OCI-LY7 (cell line): ENCODE results near the gene NAA38. TPM values are rescaled to one million over a fixed set of nuclear protein-coding genes. Genes with fewer than 3 reads are reported as not detected.

Source experiments
- BruUV-seq: library from RNA; stranded (reverse); fragments of 400-500 nt; replicated peaks from 2 replicates; lab custom pipeline; 2021; lab: Mats Ljungman, UMichigan
- CTCF ChIA-PET: fragments of 300-600 bp; sonication (Branson Sonifier 250); formaldehyde crosslinking; loops from one replicate; lab custom pipeline; 2022; ENCODE audit warnings: antibody characterized with exemption; ENCODE audit not compliant: unreplicated experiment; lab: Charles Lee
- POLR2A ChIA-PET: fragments of 300-600 bp; sonication (Branson Sonifier 250); formaldehyde crosslinking; loops from one replicate; lab custom pipeline; 2022; ENCODE audit warnings: antibody characterized with exemption; lab: Charles Lee
- DNase-seq: peaks from one replicate; pipeline ENCODE4 v3.0.0-alpha.2; 2015; ENCODE audit warnings: low spot score
- H2AFZ ChIP-seq: fragments of 200-600 bp; sonication (generic), shearing (Covaris generic); 2 replicates; pipeline ENCODE4 v1.6.1; 2014; ENCODE audit warnings: mild to moderate bottlenecking, antibody characterized with exemption, low read length, moderate library complexity
- H3K27ac ChIP-seq: fragments of 200-600 bp; sonication (generic); 2 replicates; pipeline ENCODE4 v1.5.1; 2014; ENCODE audit warnings: mixed run types, low read depth, mild to moderate bottlenecking, moderate library complexity, low read length, inconsistent platforms; ENCODE audit not compliant: poor library complexity, severe bottlenecking
- H3K36me3 ChIP-seq: fragments of 200-600 bp; sonication (generic); 2 replicates; pipeline ENCODE4 v1.6.1; 2014; ENCODE audit warnings: mild to moderate bottlenecking, antibody characterized with exemption, low read length, moderate library complexity, mixed read lengths; ENCODE audit not compliant: insufficient read depth
- H3K4me1 ChIP-seq: fragments of 200-600 bp; sonication (generic); 2 replicates; pipeline ENCODE4 v1.5.1; 2014; ENCODE audit warnings: mild to moderate bottlenecking, low read length; ENCODE audit not compliant: insufficient read depth, poor library complexity, severe bottlenecking
- H3K4me2 ChIP-seq: fragments of 200-600 bp; sonication (generic); 2 replicates; pipeline ENCODE4 v1.6.1; 2014; ENCODE audit warnings: mild to moderate bottlenecking, low read length
- H3K4me3 ChIP-seq: fragments of 200-600 bp; sonication (generic); 2 replicates; pipeline ENCODE4 v1.5.1; 2014; ENCODE audit warnings: mild to moderate bottlenecking, low read depth, low read length; ENCODE audit not compliant: poor library complexity, severe bottlenecking
- H3K79me2 ChIP-seq: fragments of 200-600 bp; sonication (generic); 2 replicates; pipeline ENCODE4 v1.6.1; 2016; ENCODE audit warnings: low read depth, mild to moderate bottlenecking, low read length, moderate library complexity, mixed read lengths; ENCODE audit not compliant: insufficient read depth
- H3K9me2 ChIP-seq: fragments of 200-600 bp; sonication (generic); 2 replicates; pipeline ENCODE4 v1.6.1; 2016; ENCODE audit warnings: mild to moderate bottlenecking, low read length, mixed read lengths; ENCODE audit not compliant: insufficient read depth
- H3K9me3 ChIP-seq: fragments of 200-600 bp; sonication (generic); 2 replicates; pipeline ENCODE4 v1.6.1; 2014; ENCODE audit warnings: mild to moderate bottlenecking, mixed run types, low read length, mixed read lengths
- H4K20me1 ChIP-seq: fragments of 200-600 bp; sonication (generic); 2 replicates; pipeline ENCODE4 v1.6.1; 2014; ENCODE audit warnings: mild to moderate bottlenecking, antibody characterized with exemption, low read length, moderate library complexity, mixed read lengths; ENCODE audit not compliant: insufficient read depth
- EZH2phosphoT487 ChIP-seq: fragments of 200-600 bp; sonication (generic); IDR thresholded peaks from 2 replicates; pipeline ENCODE4 v1.6.1; 2018; ENCODE audit warnings: low read depth, borderline replicate concordance, mild to moderate bottlenecking, mixed run types, antibody characterized with exemption, low read length, moderate library complexity, mixed read lengths
- intact Hi-C: fragments of 100-400 bp; cut with micrococcal nuclease; formaldehyde crosslinking; loops from one replicate; pipeline ENCODE4 v1.10.0; 2022; ENCODE audit not compliant: unreplicated experiment
- total RNA-seq, 2 experiments: library from RNA; depleted of rRNA in 1 of 2; stranded (reverse); fragments of >200 nt in 1 of 2; shearing (Covaris generic) in 1 of 2; gene quantifications; 2 replicates each; pipeline ENCODE4 v1.2.3, GENCODE V29; 2014 to 2022
- TF ChIP-seq, protein P1 (sequence below): fragments of 200-600 bp; sonication (generic); conservative IDR thresholded peaks from 2 replicates; pipeline ENCODE4 v1.5.1; 2014; ENCODE audit warnings: mild to moderate bottlenecking, antibody characterized with exemption, low read length, moderate library complexity, mixed read lengths

Gene NAA38
- total RNA-seq, 2 experiments from 2014 or later: 149 to 168 TPM

DNA sequence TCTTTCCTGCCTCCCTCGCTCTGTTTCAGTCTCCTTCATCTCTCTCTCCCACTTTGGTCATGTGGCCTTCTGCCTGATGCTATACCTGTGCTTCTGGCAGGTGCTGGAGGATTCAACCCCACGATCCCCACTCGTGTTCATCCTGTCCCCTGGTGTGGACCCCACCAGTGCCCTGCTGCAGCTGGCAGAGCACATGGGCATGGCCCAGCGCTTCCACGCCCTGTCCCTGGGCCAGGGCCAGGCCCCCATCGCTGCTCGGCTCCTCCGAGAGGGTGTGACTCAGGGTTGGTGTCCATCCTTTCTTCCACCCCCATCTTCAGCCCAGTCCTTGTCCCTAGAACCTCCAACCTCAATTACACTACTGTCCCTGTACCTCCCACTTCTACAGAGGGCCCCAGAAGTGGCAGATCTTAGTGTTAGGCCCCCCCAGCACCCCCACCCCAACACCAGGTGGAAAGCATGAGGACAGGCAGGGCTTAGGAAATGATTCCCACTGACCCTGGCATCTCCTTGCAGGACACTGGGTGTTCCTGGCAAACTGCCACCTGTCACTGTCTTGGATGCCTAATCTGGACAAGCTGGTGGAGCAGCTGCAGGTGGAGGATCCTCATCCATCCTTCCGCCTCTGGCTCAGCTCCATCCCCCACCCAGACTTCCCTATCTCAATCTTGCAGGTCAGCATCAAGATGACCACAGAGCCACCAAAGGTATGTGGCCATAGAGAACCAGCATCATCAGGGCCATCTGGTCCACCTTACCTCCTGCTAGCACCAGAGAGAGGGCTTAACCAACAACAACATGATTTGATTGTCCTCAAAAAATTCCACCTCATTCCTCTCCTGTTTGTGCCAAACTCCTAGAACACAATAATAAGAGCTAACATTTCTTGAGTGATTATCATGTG lies 33.1 kb downstream of the NAA38 start:
- TF ChIP-seq EZH2phosphoT487: no peak
- TF ChIP-seq, protein P1, sequence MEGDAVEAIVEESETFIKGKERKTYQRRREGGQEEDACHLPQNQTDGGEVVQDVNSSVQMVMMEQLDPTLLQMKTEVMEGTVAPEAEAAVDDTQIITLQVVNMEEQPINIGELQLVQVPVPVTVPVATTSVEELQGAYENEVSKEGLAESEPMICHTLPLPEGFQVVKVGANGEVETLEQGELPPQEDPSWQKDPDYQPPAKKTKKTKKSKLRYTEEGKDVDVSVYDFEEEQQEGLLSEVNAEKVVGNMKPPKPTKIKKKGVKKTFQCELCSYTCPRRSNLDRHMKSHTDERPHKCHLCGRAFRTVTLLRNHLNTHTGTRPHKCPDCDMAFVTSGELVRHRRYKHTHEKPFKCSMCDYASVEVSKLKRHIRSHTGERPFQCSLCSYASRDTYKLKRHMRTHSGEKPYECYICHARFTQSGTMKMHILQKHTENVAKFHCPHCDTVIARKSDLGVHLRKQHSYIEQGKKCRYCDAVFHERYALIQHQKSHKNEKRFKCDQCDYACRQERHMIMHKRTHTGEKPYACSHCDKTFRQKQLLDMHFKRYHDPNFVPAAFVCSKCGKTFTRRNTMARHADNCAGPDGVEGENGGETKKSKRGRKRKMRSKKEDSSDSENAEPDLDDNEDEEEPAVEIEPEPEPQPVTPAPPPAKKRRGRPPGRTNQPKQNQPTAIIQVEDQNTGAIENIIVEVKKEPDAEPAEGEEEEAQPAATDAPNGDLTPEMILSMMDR: no peak
- Histone ChIP-seq H3K4me2 (no peak overlapping the region), H3K4me3 (no peak overlapping the region), H4K20me1 (no peaks in the 10 kb centered on the region), H3K9me3 (no peaks in the 10 kb centered on the region), H3K9me2 (no peaks in the 10 kb centered on the region), H2AFZ (no peak overlapping the region), H3K4me1 (no peaks in the 10 kb centered on the region), H3K79me2 (no peaks in the 10 kb centered on the region), H3K27ac (no peak overlapping the region), H3K36me3 (no peaks in the 10 kb centered on the region)
- CTCF ChIA-PET: interaction anchor here (0.6 kb wide), 1 partner anchor 11 kb away, joined by 3 read pairs; no protein-coding TSS in a partner anchor
- BruUV-seq: no TSS peak
- POLR2A ChIA-PET: interaction anchor here (0.6 kb wide), 1 partner anchor 93 kb away, joined by 3 read pairs; no protein-coding TSS in a partner anchor
- DNase-seq: no peak
- intact Hi-C loops: loop anchor here (10.0 kb wide), 1 partner anchor 221 kb away; no protein-coding TSS in a partner anchor

DNA sequence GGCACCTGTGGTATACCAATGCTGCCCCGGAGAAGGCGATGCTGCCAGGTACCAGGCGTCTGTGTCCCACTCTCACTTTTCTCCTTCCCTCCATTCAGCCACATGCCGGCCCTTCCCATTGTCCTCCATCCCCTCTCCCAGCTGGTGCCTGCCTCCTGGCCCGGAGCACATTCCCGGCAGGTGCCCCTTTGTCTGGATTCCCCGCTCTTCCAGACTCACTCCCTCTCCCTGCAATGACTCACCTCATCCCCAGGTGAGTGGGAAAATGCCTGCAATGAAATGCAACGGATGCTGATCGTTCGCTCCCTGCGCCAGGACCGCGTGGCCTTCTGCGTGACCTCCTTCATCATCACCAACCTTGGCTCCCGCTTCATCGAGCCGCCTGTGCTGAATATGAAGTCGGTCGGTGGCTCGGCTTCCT lies 33.8 kb downstream of the NAA38 start:
- intact Hi-C loops: loop anchor here (2.0 to 10.0 kb wide), 2 partner anchors 165 to 221 kb away; no protein-coding TSS in a partner anchor
- Histone ChIP-seq H4K20me1 (no peaks in the 10 kb centered on the region), H3K9me2 (no peaks in the 10 kb centered on the region), H3K36me3 (no peaks in the 10 kb centered on the region), H3K4me3 (no peak overlapping the region), H3K4me1 (no peaks in the 10 kb centered on the region), H3K9me3 (no peaks in the 10 kb centered on the region), H3K79me2 (no peaks in the 10 kb centered on the region), H3K4me2 (no peak overlapping the region), H2AFZ (no peak overlapping the region), H3K27ac (no peak overlapping the region)
- POLR2A ChIA-PET: no interaction called here
- no peak for DNase-seq
- no TSS peak for BruUV-seq
- TF ChIP-seq, protein P1: no peak
- no peak for TF ChIP-seq EZH2phosphoT487
- CTCF ChIA-PET: no interaction called here
